ENCODE results near the gene KIF9. TPM values are rescaled to one million over a fixed set of nuclear protein-coding genes. Genes with fewer than 3 reads are reported as not detected.

Gene KIF9
- polyA plus RNA-seq, 1 experiment = 4.0 TPM

DNA sequence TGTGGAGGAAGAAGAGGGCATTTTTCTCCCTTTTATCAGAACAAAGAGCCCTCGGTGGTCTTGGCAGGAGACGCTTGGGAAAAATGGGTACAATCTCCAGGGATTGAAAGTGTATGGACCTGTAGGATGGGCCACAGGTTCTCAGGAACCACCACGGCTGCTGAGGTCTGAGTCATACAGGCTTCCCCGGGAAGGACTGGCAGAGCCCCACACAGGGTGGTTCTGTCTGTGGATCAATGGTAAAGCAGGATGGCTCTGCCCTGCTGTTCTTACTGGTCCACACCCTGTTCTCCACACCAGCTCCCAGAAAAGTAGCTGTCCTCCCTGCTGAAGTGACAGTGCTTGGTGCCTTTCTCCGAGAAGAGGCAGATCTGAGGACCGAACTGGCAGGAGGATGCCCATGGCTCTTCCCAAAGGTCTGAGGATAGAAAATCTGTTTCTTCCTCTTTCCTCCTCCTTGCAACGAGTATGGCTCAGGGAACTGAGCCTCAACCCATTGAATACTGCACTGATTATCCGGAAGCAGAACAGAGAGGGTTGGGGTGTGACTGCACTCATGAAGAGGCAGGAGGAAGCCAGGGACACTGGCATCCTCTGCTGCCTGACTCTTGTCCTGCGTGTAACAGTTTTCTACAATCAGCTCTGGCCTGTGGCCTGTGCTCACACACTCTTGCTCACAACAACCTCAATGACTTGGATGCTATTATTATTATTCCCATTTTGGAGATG is 39.0 kb downstream of the KIF9 start:
- Histone ChIP-seq H3K9me3 (ENCODE audit: control insufficient read depth, insufficient read depth, low read length) (no peaks in the 10 kb centered on the region), H3K27ac (ENCODE audit: low read depth, low read length) (no peak overlapping the region), H3K4me3 (ENCODE audit: low read depth, low read length) (no peak overlapping the region), H3K27me3 (ENCODE audit: control insufficient read depth, insufficient read depth, low read length) (peaks cover 4% of the 10 kb centered on the region)
- POLR2A ChIA-PET = no interaction called here
- DNase-seq (ENCODE audit: low read depth, low spot score) = no peak
- CTCF ChIA-PET = interaction anchor here (0.6 kb wide), 1 partner anchor 543 kb away, joined by 3 read pairs; no protein-coding TSS in a partner anchor
- TF ChIP-seq, protein P1, sequence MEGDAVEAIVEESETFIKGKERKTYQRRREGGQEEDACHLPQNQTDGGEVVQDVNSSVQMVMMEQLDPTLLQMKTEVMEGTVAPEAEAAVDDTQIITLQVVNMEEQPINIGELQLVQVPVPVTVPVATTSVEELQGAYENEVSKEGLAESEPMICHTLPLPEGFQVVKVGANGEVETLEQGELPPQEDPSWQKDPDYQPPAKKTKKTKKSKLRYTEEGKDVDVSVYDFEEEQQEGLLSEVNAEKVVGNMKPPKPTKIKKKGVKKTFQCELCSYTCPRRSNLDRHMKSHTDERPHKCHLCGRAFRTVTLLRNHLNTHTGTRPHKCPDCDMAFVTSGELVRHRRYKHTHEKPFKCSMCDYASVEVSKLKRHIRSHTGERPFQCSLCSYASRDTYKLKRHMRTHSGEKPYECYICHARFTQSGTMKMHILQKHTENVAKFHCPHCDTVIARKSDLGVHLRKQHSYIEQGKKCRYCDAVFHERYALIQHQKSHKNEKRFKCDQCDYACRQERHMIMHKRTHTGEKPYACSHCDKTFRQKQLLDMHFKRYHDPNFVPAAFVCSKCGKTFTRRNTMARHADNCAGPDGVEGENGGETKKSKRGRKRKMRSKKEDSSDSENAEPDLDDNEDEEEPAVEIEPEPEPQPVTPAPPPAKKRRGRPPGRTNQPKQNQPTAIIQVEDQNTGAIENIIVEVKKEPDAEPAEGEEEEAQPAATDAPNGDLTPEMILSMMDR (IDR thresholded peaks at IDR 0.05; ENCODE audit: low read depth, low read length) = no peak

DNA sequence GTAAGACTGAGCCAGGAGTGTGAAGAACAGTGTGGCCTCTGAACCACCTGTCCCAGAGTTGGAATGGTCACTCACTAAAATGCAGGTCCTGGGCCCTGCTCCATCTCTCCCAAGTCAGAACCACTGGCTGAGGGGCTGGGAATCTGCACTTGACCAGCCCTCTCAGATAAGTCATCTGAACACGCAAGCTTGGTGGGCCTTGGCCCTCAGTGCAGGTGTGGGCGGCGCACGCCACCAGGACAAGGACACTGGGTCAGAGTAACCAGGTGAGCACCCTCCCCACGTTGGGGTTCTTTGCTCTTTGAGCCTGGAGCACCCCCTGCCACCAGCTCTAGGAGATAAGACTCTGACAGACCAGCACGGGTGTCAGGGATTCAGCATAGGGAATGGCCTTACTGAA is 42.7 kb downstream of the KIF9 start:
- TF ChIP-seq, protein P1 (IDR thresholded peaks at IDR 0.05; ENCODE audit: low read depth, low read length) = no peak
- POLR2A ChIA-PET = no interaction called here

DNA sequence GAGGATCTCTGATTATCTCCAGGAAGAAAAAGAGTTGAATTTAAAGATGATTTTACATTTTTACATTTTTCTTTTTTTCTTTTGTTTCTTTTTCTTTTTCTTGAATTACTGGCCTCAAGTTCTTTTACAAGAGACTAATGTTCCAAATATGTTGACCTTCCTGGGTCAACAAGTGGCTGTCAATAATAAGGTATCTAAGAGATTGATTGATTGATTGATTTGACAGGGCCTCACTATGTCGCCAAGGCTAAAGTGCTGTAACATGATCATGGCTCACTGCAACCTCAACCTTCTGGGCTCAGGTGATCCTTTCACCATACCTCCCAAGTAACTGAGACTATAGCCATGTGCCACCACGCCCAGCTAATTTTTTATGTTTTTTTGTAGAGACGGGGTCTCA is 44.6 kb downstream of the KIF9 start:
- Histone ChIP-seq H3K27ac (ENCODE audit: low read depth, low read length) (no peak overlapping the region), H3K9me3 (ENCODE audit: control insufficient read depth, insufficient read depth, low read length) (no peaks in the 10 kb centered on the region), H3K27me3 (ENCODE audit: control insufficient read depth, insufficient read depth, low read length) (no peaks in the 10 kb centered on the region), H3K4me3 (ENCODE audit: low read depth, low read length) (no peak overlapping the region)
- no peak for DNase-seq (ENCODE audit: low read depth, low spot score)
- TF ChIP-seq, protein P1 (IDR thresholded peaks at IDR 0.05; ENCODE audit: low read depth, low read length) = no peak
- CTCF ChIA-PET = no interaction called here
- POLR2A ChIA-PET = no interaction called here

More for the DNA sequence above, 42.7 kb downstream of the KIF9 start:
- Histone ChIP-seq H3K4me3 (ENCODE audit: low read depth, low read length) (no peak overlapping the region), H3K27ac (ENCODE audit: low read depth, low read length) (no peak overlapping the region), H3K9me3 (ENCODE audit: control insufficient read depth, insufficient read depth, low read length) (no peaks in the 10 kb centered on the region), H3K27me3 (ENCODE audit: control insufficient read depth, insufficient read depth, low read length) (no peaks in the 10 kb centered on the region)
- DNase-seq (ENCODE audit: low read depth, low spot score) = no peak
- CTCF ChIA-PET = no interaction called here

DNA sequence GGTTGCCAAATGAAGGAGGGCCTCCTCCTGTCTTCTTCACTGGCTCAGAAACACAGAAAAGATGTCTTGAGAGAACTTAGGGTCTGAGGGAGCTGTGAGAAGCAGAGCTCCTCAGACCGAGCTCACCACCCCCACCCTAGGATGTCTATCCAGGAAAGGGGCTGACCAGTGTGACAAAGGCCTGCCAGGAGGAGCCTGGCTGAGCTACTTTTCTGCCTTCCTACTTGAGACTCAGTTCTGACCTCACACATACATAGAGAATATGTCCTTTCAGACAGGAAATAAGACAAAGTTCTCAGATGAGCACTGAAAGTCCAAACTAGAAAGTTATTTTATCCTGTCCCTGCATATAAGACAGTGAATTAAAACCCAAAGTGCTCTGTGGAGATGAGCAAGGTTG is 54.5 kb downstream of the KIF9 start:
- ChIA-PET POLR2A (interaction anchor here (0.6 kb wide), 1 partner anchor 34 kb away, joined by 6 read pairs; no protein-coding TSS in a partner anchor), CTCF (interaction anchor here (0.9 kb wide), 1 partner anchor 293 kb away, joined by 3 read pairs; no protein-coding TSS in a partner anchor)
- no peak for DNase-seq (ENCODE audit: low read depth, low spot score)
- H3K9me3 ChIP-seq (ENCODE audit: control insufficient read depth, insufficient read depth, low read length) = no peaks in the 10 kb centered on the region
- TF ChIP-seq, protein P1 (IDR thresholded peaks at IDR 0.05; ENCODE audit: low read depth, low read length) = no peak
- H3K27ac ChIP-seq (ENCODE audit: low read depth, low read length) = no peak overlapping the region
- no peak overlapping the region for H3K4me3 ChIP-seq (ENCODE audit: low read depth, low read length)
- H3K27me3 ChIP-seq (ENCODE audit: control insufficient read depth, insufficient read depth, low read length) = no peaks in the 10 kb centered on the region

DNA sequence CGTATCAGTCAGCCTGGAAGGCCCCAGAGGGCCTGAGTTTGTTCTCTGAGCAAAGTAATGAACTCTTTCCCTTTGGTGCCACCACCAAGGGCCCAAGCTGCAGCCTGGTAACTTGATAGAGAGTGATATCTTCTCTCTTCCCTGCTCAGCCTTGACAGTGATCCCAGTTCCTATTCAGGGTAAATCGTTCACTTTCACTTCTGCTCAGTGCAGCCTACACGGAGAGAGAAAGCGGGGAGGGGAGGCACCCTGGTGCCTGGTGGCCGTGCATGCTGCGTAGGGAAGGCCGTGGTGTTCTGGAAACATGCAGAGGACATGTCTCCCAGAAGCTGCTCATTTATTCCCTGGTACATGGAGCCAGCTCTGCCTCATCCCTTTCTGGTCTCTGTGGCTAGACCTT is 54.9 kb downstream of the KIF9 start:
- TF ChIP-seq, protein P1 (IDR thresholded peaks at IDR 0.05; ENCODE audit: low read depth, low read length) = no peak
- CTCF ChIA-PET = interaction anchor here (0.9 kb wide), 1 partner anchor 292 kb away, joined by 3 read pairs; no protein-coding TSS in a partner anchor
- DNase-seq (ENCODE audit: low read depth, low spot score) = no peak
- Histone ChIP-seq H3K27ac (ENCODE audit: low read depth, low read length) (no peak overlapping the region), H3K9me3 (ENCODE audit: control insufficient read depth, insufficient read depth, low read length) (no peaks in the 10 kb centered on the region), H3K4me3 (ENCODE audit: low read depth, low read length) (no peak overlapping the region), H3K27me3 (ENCODE audit: control insufficient read depth, insufficient read depth, low read length) (no peaks in the 10 kb centered on the region)
- POLR2A ChIA-PET = interaction anchor here (0.6 kb wide), 1 partner anchor 33 kb away, joined by 6 read pairs; no protein-coding TSS in a partner anchor
